Bronchial epithelial cell (primary cell): ENCODE data around the gene ASS1. TPM values are rescaled to one million over a fixed set of nuclear protein-coding genes. Genes with fewer than 3 reads are reported as not detected.
A peak's percentile ranks its signal among the peaks of the same experiment; 100 is the strongest.

ENCODE experiments used
- DNase-seq: peaks from one replicate; pipeline ENCODE4 v3.0.0-alpha.2; 2010; ENCODE audit warnings: low read depth
- FAIRE-seq: peaks from 2 replicates; lab custom pipeline; 2011; peaks lifted over from hg19 to GRCh38; lab: Jason Lieb, UNC
- H3K27me3 ChIP-seq: 2 replicates; pipeline ENCODE4 v1.5.1; 2011; ENCODE audit warnings: low read length; ENCODE audit not compliant: control insufficient read depth, insufficient read depth
- H3K36me3 ChIP-seq: 2 replicates; pipeline ENCODE4 v1.5.1; 2011; ENCODE audit warnings: low read length; ENCODE audit not compliant: control insufficient read depth, insufficient read depth
- H3K4me3 ChIP-seq: 2 replicates; pipeline ENCODE4 v1.5.1; 2011; ENCODE audit warnings: mild to moderate bottlenecking, low read depth, low read length, control low read depth
- total RNA-seq: library from RNA; depleted of rRNA; stranded (reverse); fragments of >200 nt; gene quantifications from 2 replicates; pipeline ENCODE4 v1.2.1, GENCODE V29; 2014
- TF ChIP-seq, protein P1 (sequence below): IDR thresholded peaks from 2 replicates; pipeline ENCODE4 v1.5.1; 2011; ENCODE audit warnings: mild to moderate bottlenecking, moderate library complexity, low read length, control low read depth, inconsistent platforms; ENCODE audit not compliant: insufficient read depth, severe bottlenecking

The ASS1 gene
- total RNA-seq, 1 donor from 2014 or later = 415 TPM

DNA sequence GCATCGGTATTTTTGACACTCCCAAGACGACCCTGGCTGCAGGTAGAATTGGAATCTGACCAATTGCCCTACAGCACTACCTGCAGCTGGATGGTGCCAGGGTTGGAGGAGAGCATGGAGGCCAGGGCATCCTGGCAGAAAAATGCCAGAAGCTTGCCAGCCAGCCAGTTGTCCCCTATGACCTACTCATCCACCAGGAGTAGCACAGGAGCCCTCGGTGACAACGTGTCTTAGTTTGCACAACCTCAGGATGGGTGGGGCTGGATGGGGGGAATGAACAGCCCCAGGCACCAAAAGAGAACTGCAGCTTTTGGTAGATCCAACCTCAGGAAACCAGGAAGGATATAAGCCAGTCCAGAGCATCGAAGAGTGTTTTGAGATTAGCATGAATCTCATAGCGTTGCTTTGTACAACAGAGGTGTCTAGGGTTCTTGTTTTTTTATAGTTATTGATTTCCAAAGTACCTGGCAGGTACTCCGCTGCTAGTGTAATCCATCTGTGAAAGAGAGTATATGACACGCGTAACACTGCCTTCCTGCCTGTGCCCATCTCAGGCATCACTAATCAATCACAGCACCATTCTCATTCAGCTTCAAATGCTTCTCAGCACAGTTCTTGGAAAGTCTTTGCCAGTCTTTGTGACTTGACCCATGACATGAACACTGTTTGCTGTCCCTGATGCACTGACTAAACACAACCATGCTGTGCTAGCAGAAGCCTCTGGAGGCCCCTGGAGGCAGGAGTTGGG, 36.7 kb upstream of the ASS1 start:
- TF ChIP-seq, protein P1, sequence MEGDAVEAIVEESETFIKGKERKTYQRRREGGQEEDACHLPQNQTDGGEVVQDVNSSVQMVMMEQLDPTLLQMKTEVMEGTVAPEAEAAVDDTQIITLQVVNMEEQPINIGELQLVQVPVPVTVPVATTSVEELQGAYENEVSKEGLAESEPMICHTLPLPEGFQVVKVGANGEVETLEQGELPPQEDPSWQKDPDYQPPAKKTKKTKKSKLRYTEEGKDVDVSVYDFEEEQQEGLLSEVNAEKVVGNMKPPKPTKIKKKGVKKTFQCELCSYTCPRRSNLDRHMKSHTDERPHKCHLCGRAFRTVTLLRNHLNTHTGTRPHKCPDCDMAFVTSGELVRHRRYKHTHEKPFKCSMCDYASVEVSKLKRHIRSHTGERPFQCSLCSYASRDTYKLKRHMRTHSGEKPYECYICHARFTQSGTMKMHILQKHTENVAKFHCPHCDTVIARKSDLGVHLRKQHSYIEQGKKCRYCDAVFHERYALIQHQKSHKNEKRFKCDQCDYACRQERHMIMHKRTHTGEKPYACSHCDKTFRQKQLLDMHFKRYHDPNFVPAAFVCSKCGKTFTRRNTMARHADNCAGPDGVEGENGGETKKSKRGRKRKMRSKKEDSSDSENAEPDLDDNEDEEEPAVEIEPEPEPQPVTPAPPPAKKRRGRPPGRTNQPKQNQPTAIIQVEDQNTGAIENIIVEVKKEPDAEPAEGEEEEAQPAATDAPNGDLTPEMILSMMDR = no peak
- Histone ChIP-seq H3K4me3 (no peak overlapping the region), H3K27me3 (peaks cover under 1% of the 10 kb centered on the region), H3K36me3 (no peaks in the 10 kb centered on the region)
- FAIRE-seq = peak; percentile 66
- DNase-seq = no peak

DNA sequence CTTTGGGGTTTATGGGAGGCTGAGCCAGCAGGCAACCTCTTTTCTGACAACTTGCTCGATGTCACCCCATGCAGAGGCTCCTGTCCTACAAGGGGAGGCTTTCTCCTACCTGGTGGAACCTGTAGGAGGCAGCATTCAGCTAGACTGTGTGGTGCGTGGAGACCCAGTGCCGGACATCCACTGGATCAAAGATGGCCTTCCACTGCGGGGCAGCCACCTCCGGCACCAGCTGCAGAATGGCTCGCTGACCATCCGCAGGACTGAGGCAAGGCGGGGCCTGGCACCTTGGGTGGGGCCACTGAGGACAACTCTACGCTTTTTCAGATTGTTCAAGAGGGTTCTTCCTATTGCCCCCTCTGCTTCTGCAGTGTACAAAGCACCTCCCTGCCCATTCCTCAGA, 36.1 kb upstream of the ASS1 start:
- no peak overlapping the region for H3K4me3 ChIP-seq

DNA sequence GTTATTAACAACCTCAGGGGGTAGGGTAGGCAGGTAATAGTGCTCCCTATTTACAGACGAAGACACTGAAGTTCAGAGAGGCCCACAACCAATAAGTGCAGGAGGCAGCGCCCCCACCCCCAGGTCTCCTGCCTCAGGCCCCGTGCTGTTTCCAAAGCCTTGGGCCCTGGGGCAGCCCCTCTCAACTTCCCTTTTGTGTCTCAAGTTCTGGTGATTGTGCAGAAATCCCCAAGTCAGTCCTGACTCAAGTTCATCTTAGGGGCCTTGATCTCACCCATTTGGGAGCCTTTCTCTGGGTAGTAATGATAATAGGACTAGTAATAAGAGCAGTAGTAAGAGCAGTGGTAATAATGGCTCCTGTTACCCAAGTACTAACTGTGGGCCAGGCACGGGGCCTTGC, 35.5 kb upstream of the ASS1 start:
- H3K36me3 ChIP-seq = no peaks in the 10 kb centered on the region
- TF ChIP-seq, protein P1 = no peak
- peaks cover 3% of the 10 kb centered on the region for H3K27me3 ChIP-seq
- FAIRE-seq (no peak), DNase-seq (no peak)
- H3K4me3 ChIP-seq = no peak overlapping the region

More for the DNA sequence above, 36.1 kb upstream of the ASS1 start:
- peaks cover 3% of the 10 kb centered on the region for H3K27me3 ChIP-seq
- FAIRE-seq (no peak), DNase-seq (no peak)
- TF ChIP-seq, protein P1 = no peak
- H3K36me3 ChIP-seq = no peaks in the 10 kb centered on the region

DNA sequence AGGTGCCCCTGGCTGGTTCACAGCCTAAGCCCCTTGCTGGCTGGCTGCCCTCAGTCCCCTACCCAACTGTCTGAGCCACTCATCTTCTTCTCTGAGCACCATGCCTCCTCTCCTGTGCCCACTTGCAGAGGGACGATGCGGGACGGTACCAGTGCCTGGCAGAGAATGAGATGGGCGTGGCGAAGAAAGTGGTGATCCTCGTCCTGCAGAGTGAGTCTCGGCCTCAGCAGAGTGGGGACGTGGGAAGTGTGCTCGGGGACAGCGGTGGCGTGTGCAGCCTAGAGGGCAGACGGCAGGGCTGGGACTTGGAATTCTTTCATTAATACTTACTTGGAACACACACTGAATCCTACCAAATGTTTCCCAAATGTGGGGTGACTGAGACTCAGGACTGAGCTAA, 34.3 kb upstream of the ASS1 start:
- Histone ChIP-seq H3K4me3 (no peak overlapping the region), H3K27me3 (peaks cover 3% of the 10 kb centered on the region), H3K36me3 (no peaks in the 10 kb centered on the region)
- TF ChIP-seq, protein P1 = no peak
- DNase-seq = no peak
- FAIRE-seq = no peak

DNA sequence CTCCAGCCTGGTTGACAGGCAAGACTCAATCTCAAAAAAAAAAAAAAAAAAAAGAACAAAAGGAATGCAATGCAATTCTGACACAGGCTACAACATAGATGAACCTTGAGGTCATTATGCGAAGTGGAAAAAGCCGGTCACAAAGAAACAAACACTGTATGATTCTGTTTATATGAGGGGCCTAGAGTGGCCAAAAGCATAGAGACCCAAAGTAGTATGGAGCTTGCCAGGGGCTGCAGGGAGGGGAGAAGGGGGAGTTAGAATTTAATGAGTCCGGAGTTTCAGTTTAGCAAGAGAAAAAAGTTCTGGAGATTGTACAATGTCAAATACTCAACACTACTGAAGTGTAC, 33.2 kb upstream of the ASS1 start:
- TF ChIP-seq, protein P1 = no peak
- Histone ChIP-seq H3K36me3 (no peaks in the 10 kb centered on the region), H3K4me3 (no peak overlapping the region), H3K27me3 (peaks cover 3% of the 10 kb centered on the region)
- no peak for FAIRE-seq
- no peak for DNase-seq

DNA sequence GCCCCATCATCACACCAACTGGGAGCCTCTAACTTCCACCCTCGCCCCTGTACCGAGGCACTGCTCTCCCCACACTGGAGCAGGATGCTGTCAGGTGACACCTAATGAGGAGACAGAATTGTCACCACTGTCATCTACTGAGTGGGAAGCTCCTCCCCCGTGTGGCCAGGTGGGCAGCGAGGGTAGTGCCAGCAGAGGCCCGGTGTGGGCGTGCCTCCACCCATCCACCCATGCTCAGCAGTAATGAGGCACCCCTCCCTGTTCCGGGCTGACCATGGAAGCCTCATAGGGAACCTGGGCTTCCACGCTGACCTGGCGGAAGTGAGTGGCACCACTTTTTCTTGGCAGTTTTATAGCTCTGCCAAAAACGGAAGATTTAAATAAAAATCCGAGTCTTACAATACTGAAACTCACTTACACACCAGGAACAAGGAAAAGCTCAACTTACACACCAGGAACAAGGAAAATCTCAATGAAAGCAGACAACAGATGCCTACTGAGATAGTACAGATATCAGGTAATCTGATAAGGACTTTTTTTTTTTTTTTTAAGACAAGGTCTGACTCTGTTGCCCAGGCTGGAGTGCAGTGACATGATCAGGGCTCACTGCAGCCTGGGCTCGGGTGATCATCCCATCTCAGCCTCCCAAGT, 30.6 kb upstream of the ASS1 start:
- Histone ChIP-seq H3K27me3 (peaks cover 8% of the 10 kb centered on the region), H3K4me3 (no peak overlapping the region), H3K36me3 (no peaks in the 10 kb centered on the region)
- DNase-seq (no peak), FAIRE-seq (peak; percentile 43)
- TF ChIP-seq, protein P1 = no peak
